Spleen (tissue), 11 donors: Measurements from ENCODE around the gene NOXO1. TPM values are rescaled to one million over a fixed set of nuclear protein-coding genes. Genes with fewer than 3 reads are reported as not detected.
A peak's percentile ranks its signal among the peaks of the same experiment; 100 is the strongest.

Source experiments
- DNase-seq: peaks from one replicate; pipeline ENCODE4 v3.0.0-alpha.2; 2020
- H3K27ac ChIP-seq, 8 donors: fragments of 200-600 bp; sonication (generic) in 7 of 8; 1 replicate in 4 of 8; 2 replicates in 4 of 8; pipeline versions ENCODE4 v1.5.0 to v1.8.0; 2016 to 2021; ENCODE audit warnings: inconsistent platforms in 4 of 8, mild to moderate bottlenecking in 4 of 8, moderate library complexity in 1 of 8
- H3K27me3 ChIP-seq, 7 donors: fragments of 200-600 bp; sonication (generic) in 6 of 7; replicated peaks in 1 of 7; 1 replicate in 4 of 7; 2 replicates in 3 of 7; pipeline versions ENCODE4 v1.5.0 to v1.8.0; 2016 to 2021; ENCODE audit warnings: inconsistent platforms in 3 of 7, mild to moderate bottlenecking in 1 of 7
- H3K36me3 ChIP-seq, 6 donors: fragments of 200-600 bp; sonication (generic) in 5 of 6; 1 replicate in 4 of 6; 2 replicates in 2 of 6; pipeline versions ENCODE4 v1.5.0 to v1.8.0; 2016 to 2021; ENCODE audit warnings: inconsistent platforms in 2 of 6
- H3K4me1 ChIP-seq, 6 donors: fragments of 200-600 bp; sonication (generic) in 5 of 6; 1 replicate in 3 of 6; 2 replicates in 3 of 6; pipeline versions ENCODE4 v1.5.0 to v1.8.0; 2016 to 2021; ENCODE audit warnings: inconsistent platforms in 3 of 6
- H3K4me3 ChIP-seq, 8 donors: fragments of 200-600 bp; sonication (generic) in 7 of 8; 1 replicate in 4 of 8; 2 replicates in 4 of 8; pipeline versions ENCODE4 v1.5.0 to v1.8.0; 2016 to 2021; ENCODE audit warnings: inconsistent platforms in 4 of 8, mild to moderate bottlenecking in 4 of 8, moderate library complexity in 2 of 8
- H3K9me3 ChIP-seq, 8 donors: fragments of 200-600 bp; sonication (generic) in 7 of 8; 1 replicate in 4 of 8; 2 replicates in 4 of 8; pipeline versions ENCODE4 v1.5.0 to v1.8.0; 2016 to 2021; ENCODE audit warnings: inconsistent platforms in 4 of 8
- POLR2A ChIP-seq, 3 donors: fragments of 450-650 bp; IDR thresholded peaks; one replicate each; pipeline ENCODE4 v1.5.1; 2017; ENCODE audit warnings: antibody characterized with exemption in 3 of 3, mild to moderate bottlenecking in 1 of 3
- POLR2AphosphoS5 ChIP-seq, 3 donors: sonication (generic); formaldehyde crosslinking; IDR thresholded peaks; one replicate each; pipeline ENCODE4 v1.5.1; 2017; ENCODE audit warnings: antibody characterized with exemption in 3 of 3
- WGBS, 5 donors: extraction: QIAGEN DNeasy Blood & Tissue Kit in 3 of 5; methylation state at CpG; one replicate each; pipeline versions ENCODE4 v1.1.5 to v1.1.7; 2013 to 2018; 5-methylcytosine and 5-hydroxymethylcytosine counted together
- intact Hi-C: fragments of 100-400 bp; cut with DNase I; formaldehyde crosslinking; loops from one replicate; pipeline ENCODE4 v1.15.0; 2023; ENCODE audit warnings: low total_unique reads
- polyA plus RNA-seq, 3 donors: library from polyadenylated mRNA; stranded (reverse); fragments of 200-250 nt; gene quantifications; one replicate each; pipeline ENCODE4 v1.2.1, GENCODE V29; 2013
- total RNA-seq, 7 donors: library from RNA; depleted of rRNA in 3 of 7; stranded (reverse); fragments of >200 nt in 3 of 7; fragmentation: NEBNext Ultra II Directional in 4 of 7; extraction: Animal tissue kit (Norgen Biotek cat#: 25700) in 4 of 7; gene quantifications; one replicate each; pipeline versions ENCODE4 v1.1.0 to v1.2.1, GENCODE V29; 2016 to 2021
- TF ChIP-seq, protein P1 (sequence below), 11 experiments: fragments of 200-600 bp in 7 of 11; fragments of 450-650 bp in 4 of 11; sonication (generic) in 4 of 11; IDR thresholded peaks in 8 of 11; conservative IDR thresholded peaks in 3 of 11; 1 replicate in 7 of 11; 2 replicates in 4 of 11; pipeline versions ENCODE4 v1.4.0 to v1.8.0; 2016 to 2021; ENCODE audit warnings: antibody characterized with exemption in 11 of 11, inconsistent platforms in 4 of 11, mild to moderate bottlenecking in 1 of 11
- donor health status: healthy with polysubstance abuse.
- donor health status: DM: no; HTN: no; CAD: no; lungs with moderate emphysema.
- donor health status: DM: no; HTN: no; CAD: no.
- donor health status: Bipolar disorder and iron deficiency.
- donor health status: healthy.
- donor health status: DM: no; HTN: no; CAD: no.
- donor health status: DM: yes; HTN: yes; CAD: no.

NOXO1 gene
- total and polyA plus RNA-seq, 10 donors: 0.30 to 1.4 (median 0.82) TPM; not detected in 4

- Histone ChIP-seq H3K9me3 (no peaks in the 10 kb centered on the region), H3K27me3 (no peaks in the 10 kb centered on the region), H3K27ac (peak overlapping the region in 1 of 8 donors; percentile 2), H3K4me3 (no peak overlapping the region), H3K4me1 (peaks cover 41 to 69% (median 52%) of the 10 kb centered on the region in 6 donors), H3K36me3 (peaks cover 5 to 72% (median 52%) of the 10 kb centered on the region in 6 donors)
- no peak for TF ChIP-seq POLR2AphosphoS5 (IDR thresholded peaks at IDR 0.05)
- no peak for TF ChIP-seq POLR2A (IDR thresholded peaks at IDR 0.05)
- WGBS, 5 donors: 82 to 96% (median 84%) methylated on average over 4 to 8 of the region's 8 CpGs
- intact Hi-C loops: no loop called here
- peak; percentile 68 for DNase-seq
Observed at GRCh38 chr16:2003231-2003826, 22.1 kb upstream of the NOXO1 start.

DNA sequence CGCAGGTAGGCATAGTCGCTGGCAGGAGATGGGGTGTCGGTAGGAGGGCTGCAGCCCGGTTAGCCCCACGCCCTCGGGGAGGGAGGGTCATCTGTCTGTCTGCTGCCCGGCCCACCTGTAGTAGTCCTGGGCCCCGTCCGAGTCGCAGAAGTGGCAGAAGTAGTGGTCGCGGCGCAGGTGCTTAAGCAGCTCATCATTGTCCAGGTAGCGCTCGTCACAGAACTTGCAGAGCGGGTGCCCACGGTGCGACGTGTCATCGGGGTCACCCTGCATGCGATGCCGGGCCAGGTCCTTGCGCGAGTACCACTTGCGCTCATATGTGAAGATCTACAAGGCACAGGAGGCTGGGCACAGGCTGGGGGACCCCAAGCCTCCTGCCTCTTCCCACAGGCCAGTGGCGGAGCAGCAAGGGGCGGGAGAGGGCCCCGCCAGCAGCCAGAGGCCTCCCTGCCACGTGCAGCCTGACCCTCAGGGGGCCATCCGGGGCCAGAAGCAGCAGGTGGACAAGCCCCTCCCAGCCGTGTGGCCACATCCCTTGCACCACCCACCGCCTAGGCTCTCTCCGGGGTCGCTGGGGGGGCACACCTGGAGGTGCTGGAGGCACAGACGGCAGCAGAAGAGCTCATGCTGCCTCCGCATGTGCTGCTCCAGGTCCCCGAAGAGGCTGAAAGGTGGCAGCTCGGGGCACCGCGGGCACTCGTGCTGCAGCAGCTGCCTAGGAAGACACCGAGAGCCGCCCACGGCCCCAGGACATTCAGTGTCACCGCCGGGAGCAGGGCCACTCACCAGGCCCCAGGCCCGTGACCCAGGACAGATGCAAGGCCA, 21.3 kb upstream of the NOXO1 start:
- no peaks in the 10 kb centered on the region for H3K27me3 ChIP-seq
- no peak overlapping the region for H3K4me3 ChIP-seq
- 94 to 98% (median 95%) methylated on average over 31 to 47 of the region's 47 CpGs for WGBS, 5 donors
- intact Hi-C loops: no loop called here
- TF ChIP-seq POLR2A (IDR thresholded peaks at IDR 0.05) (no peak), POLR2AphosphoS5 (IDR thresholded peaks at IDR 0.05) (no peak)
- TF ChIP-seq, protein P1, sequence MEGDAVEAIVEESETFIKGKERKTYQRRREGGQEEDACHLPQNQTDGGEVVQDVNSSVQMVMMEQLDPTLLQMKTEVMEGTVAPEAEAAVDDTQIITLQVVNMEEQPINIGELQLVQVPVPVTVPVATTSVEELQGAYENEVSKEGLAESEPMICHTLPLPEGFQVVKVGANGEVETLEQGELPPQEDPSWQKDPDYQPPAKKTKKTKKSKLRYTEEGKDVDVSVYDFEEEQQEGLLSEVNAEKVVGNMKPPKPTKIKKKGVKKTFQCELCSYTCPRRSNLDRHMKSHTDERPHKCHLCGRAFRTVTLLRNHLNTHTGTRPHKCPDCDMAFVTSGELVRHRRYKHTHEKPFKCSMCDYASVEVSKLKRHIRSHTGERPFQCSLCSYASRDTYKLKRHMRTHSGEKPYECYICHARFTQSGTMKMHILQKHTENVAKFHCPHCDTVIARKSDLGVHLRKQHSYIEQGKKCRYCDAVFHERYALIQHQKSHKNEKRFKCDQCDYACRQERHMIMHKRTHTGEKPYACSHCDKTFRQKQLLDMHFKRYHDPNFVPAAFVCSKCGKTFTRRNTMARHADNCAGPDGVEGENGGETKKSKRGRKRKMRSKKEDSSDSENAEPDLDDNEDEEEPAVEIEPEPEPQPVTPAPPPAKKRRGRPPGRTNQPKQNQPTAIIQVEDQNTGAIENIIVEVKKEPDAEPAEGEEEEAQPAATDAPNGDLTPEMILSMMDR (IDR thresholded peaks at IDR 0.05 in 8 of 11, conservative IDR thresholded peaks at IDR 0.05 in 3 of 11): no peak
- H3K9me3 ChIP-seq: no peaks in the 10 kb centered on the region
- DNase-seq: peak; percentile 79
- H3K4me1 ChIP-seq: peaks cover 36 to 62% (median 45%) of the 10 kb centered on the region in 6 donors
- H3K36me3 ChIP-seq: peaks cover 5 to 74% (median 59%) of the 10 kb centered on the region in 6 donors
- no peak overlapping the region for H3K27ac ChIP-seq

GRCh38 chr16:2001456-2002355, 20.4 kb upstream of the NOXO1 start:
- H3K4me1 ChIP-seq: peaks cover 30 to 53% (median 36%) of the 10 kb centered on the region in 6 donors
- peaks cover 5 to 79% (median 68%) of the 10 kb centered on the region in 6 donors for H3K36me3 ChIP-seq
- H3K27me3 ChIP-seq: no peaks in the 10 kb centered on the region
- WGBS, 5 donors: 95 to 97% (median 95%) methylated on average over 25 to 53 of the region's 53 CpGs
- H3K4me3 ChIP-seq: no peak overlapping the region
- no peak overlapping the region for H3K27ac ChIP-seq
- no peak for TF ChIP-seq POLR2A (IDR thresholded peaks at IDR 0.05)
- TF ChIP-seq POLR2AphosphoS5 (IDR thresholded peaks at IDR 0.05): peak in 1 of 3 donors; percentile 36
- DNase-seq: peak; percentile 72
- intact Hi-C loops: no loop called here
- no peaks in the 10 kb centered on the region for H3K9me3 ChIP-seq

GRCh38 chr16:2001035-2001434, 19.8 kb upstream of the NOXO1 start:
- intact Hi-C loops: no loop called here

DNA sequence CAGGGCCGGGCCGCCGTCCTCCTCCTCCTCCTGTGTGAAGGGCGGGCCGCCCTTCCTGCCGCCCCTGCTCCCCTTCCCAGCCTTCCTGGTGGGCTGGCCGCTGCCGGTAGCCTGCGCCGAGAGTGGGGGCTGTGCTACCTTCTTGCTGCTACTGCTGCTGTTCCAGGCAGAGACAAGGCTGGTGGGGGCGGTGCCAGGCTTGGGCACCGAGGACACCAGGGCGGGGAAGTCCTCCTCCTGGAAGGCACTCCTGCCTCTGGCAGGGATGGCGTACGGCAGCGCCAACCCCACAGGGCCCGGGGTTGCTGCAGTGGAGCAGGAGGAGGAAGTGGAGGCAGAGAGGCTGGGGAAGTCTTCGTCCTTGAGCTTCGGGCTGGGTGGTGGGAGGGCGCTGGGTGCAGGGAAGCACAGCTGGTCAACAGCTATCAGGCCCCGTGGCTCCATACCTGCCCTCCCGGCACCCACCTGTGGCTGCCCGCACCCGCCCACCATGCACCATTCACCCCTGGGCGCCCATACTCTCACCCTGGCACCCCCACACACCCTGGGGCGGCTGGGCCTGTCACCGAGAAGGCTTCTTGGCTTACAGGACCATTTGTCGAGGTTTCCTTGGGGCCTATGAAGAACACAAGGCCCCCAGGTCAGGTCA, 18.7 kb upstream of the NOXO1 start:
- H3K4me1 ChIP-seq: peaks cover 16 to 35% (median 19%) of the 10 kb centered on the region in 6 donors
- TF ChIP-seq POLR2AphosphoS5 (IDR thresholded peaks at IDR 0.05): peak in 2 of 3 donors; percentile 48 to 50
- no peak for TF ChIP-seq POLR2A (IDR thresholded peaks at IDR 0.05)
- peaks cover 5 to 82% (median 69%) of the 10 kb centered on the region in 6 donors for H3K36me3 ChIP-seq
- intact Hi-C loops: no loop called here
- H3K9me3 ChIP-seq: no peaks in the 10 kb centered on the region
- peak overlapping the region in 3 of 8 donors; percentile 20 to 31 (median 27) for H3K27ac ChIP-seq
- WGBS, 5 donors: 73 to 90% (median 80%) methylated on average over 19 to 28 of the region's 28 CpGs
- DNase-seq: peak; percentile 78
- H3K4me3 ChIP-seq: no peak overlapping the region
- H3K27me3 ChIP-seq: no peaks in the 10 kb centered on the region

More at GRCh38 chr16:2001035-2001434, 19.8 kb upstream of the NOXO1 start:
- H3K4me3 ChIP-seq: no peak overlapping the region
- no peak overlapping the region for H3K27ac ChIP-seq
- H3K27me3 ChIP-seq: no peaks in the 10 kb centered on the region
- no peak for TF ChIP-seq POLR2A (IDR thresholded peaks at IDR 0.05)
- peak in 1 of 3 donors; percentile 6 for TF ChIP-seq POLR2AphosphoS5 (IDR thresholded peaks at IDR 0.05)
- no peak for DNase-seq
- no peaks in the 10 kb centered on the region for H3K9me3 ChIP-seq
- WGBS, 5 donors: 92 to 99% (median 95%) methylated on average over 10 to 19 of the region's 19 CpGs
- peaks cover 5 to 86% (median 69%) of the 10 kb centered on the region in 6 donors for H3K36me3 ChIP-seq
- peaks cover 26 to 46% (median 30%) of the 10 kb centered on the region in 6 donors for H3K4me1 ChIP-seq
